Measurements from ENCODE around the gene RGS3.

Gene RGS3

DNA sequence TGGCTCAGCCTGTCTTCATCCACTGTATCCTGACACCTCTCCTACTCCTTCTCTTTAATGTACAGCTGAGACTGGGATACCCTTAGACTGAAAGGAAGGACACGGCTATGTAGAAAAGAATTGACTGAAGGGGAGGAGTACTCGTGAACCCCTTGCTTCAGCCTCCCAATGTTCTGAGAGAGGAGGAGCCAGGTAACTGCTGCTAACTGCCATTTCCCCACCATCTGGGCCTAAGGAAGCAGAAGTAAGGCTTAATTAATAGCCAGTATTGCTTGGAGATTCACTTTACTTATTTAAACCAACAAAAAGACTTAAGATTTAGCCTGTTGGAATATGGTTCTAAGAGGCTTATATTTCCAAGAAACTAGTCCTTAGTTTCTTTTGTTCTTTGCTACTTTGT is 18.8 kb upstream of the RGS3 start:
- in situ Hi-C loops (cut with HindIII; ENCODE audit: low pct_ligation_motif_present, low sequenced_read_pairs), result loop anchor here (10.0 kb wide), 1 partner anchor 210 kb away; no protein-coding TSS in a partner anchor
- no peak for DNase-seq
- Histone ChIP-seq H3K36me3 (replicated peaks) (no peaks in the 10 kb centered on the region), H3K27me3 (replicated peaks) (no peaks in the 10 kb centered on the region), H3K27ac (no peak overlapping the region), H3K4me3 (ENCODE audit: low read depth, low read length) (no peak overlapping the region)
- TF ChIP-seq, protein P1, sequence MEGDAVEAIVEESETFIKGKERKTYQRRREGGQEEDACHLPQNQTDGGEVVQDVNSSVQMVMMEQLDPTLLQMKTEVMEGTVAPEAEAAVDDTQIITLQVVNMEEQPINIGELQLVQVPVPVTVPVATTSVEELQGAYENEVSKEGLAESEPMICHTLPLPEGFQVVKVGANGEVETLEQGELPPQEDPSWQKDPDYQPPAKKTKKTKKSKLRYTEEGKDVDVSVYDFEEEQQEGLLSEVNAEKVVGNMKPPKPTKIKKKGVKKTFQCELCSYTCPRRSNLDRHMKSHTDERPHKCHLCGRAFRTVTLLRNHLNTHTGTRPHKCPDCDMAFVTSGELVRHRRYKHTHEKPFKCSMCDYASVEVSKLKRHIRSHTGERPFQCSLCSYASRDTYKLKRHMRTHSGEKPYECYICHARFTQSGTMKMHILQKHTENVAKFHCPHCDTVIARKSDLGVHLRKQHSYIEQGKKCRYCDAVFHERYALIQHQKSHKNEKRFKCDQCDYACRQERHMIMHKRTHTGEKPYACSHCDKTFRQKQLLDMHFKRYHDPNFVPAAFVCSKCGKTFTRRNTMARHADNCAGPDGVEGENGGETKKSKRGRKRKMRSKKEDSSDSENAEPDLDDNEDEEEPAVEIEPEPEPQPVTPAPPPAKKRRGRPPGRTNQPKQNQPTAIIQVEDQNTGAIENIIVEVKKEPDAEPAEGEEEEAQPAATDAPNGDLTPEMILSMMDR (IDR thresholded peaks at IDR 0.05; ENCODE audit: low read depth, low read length, missing control alignments), result no peak

DNA sequence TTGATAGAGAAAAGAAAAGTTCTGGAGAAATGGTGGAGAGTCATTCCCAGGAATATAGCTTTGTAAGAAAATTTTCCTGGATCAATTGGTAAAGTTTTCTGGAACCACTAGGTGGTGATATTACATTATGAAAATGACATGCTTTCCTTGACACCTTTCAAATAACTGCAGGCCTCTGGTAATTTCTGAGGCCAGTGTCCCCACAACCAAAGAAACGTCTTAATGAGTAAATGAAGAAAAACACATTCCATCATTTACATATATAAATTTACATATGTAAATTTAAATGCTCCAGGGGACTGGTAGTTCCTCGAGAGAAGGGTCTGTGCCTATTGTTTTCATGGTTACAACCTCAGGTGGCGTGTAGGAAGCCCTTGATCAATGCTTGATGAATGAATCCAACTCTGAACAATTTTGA is 17.2 kb upstream of the RGS3 start:
- H3K4me3 ChIP-seq (ENCODE audit: low read depth, low read length), result no peak overlapping the region
- TF ChIP-seq, protein P1 (IDR thresholded peaks at IDR 0.05; ENCODE audit: low read depth, low read length, missing control alignments), result peak; percentile 29
- in situ Hi-C loops (cut with HindIII; ENCODE audit: low pct_ligation_motif_present, low sequenced_read_pairs), result loop anchor here (10.0 kb wide), 1 partner anchor 208 kb away; no protein-coding TSS in a partner anchor
- no peak overlapping the region for H3K27ac ChIP-seq
- no peaks in the 10 kb centered on the region for H3K36me3 ChIP-seq (replicated peaks)
- no peak for DNase-seq
- no peaks in the 10 kb centered on the region for H3K27me3 ChIP-seq (replicated peaks)

DNA sequence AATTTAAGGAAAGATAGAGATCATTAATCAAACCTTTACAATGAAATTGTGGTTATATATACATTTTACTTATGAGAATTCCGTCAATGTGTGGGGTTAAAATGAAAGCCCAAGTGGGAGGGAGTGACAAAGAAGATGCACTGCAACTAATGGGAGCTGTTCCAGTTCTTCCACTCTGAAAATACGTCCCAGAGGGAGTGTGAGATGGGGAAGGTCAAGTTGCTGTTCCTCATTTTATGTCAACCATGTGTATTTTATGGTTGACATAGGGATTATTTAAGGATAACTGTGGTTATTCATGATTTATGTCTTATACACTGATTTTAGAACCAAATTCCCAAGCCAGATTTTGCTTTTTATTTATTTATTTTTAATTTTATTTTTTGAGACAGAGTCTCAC is 14.2 kb upstream of the RGS3 start:
- in situ Hi-C loops (cut with HindIII; ENCODE audit: low pct_ligation_motif_present, low sequenced_read_pairs), result loop anchor here (10.0 kb wide), 1 partner anchor 205 kb away; no protein-coding TSS in a partner anchor
- H3K4me3 ChIP-seq (ENCODE audit: low read depth, low read length), result no peak overlapping the region
- TF ChIP-seq, protein P1 (IDR thresholded peaks at IDR 0.05; ENCODE audit: low read depth, low read length, missing control alignments), result no peak
- no peaks in the 10 kb centered on the region for H3K27me3 ChIP-seq (replicated peaks)
- H3K36me3 ChIP-seq (replicated peaks), result no peaks in the 10 kb centered on the region
- DNase-seq, result no peak
- no peak overlapping the region for H3K27ac ChIP-seq

DNA sequence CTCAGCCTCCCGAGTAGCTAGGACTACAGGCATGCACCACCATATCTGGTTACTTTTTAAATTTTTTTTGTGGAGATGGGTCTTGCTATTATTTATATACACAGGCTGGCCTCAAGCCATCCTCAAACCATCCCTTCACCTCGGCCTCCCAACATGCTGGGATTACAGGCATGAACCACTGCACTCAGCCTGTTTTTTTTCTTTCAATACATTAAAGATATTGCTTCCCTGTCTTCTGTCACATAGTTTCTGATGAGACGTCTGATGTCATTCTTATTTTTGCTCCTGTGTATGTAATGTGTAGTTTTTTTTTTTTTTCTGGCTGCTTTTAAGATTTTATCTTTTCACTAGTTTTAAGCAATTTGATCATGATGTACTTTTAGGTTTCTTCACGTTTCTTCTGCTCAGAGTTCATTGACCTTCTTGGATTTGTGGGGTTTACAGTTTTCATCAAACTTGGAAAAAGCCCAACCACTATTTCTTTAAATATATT is 11.4 kb upstream of the RGS3 start:
- H3K4me3 ChIP-seq (ENCODE audit: low read depth, low read length), result no peak overlapping the region
- H3K36me3 ChIP-seq (replicated peaks), result no peaks in the 10 kb centered on the region
- H3K27me3 ChIP-seq (replicated peaks), result no peaks in the 10 kb centered on the region
- in situ Hi-C loops (cut with HindIII; ENCODE audit: low pct_ligation_motif_present, low sequenced_read_pairs), result no loop called here
- DNase-seq, result no peak
- TF ChIP-seq, protein P1 (IDR thresholded peaks at IDR 0.05; ENCODE audit: low read depth, low read length, missing control alignments), result no peak
- no peak overlapping the region for H3K27ac ChIP-seq

DNA sequence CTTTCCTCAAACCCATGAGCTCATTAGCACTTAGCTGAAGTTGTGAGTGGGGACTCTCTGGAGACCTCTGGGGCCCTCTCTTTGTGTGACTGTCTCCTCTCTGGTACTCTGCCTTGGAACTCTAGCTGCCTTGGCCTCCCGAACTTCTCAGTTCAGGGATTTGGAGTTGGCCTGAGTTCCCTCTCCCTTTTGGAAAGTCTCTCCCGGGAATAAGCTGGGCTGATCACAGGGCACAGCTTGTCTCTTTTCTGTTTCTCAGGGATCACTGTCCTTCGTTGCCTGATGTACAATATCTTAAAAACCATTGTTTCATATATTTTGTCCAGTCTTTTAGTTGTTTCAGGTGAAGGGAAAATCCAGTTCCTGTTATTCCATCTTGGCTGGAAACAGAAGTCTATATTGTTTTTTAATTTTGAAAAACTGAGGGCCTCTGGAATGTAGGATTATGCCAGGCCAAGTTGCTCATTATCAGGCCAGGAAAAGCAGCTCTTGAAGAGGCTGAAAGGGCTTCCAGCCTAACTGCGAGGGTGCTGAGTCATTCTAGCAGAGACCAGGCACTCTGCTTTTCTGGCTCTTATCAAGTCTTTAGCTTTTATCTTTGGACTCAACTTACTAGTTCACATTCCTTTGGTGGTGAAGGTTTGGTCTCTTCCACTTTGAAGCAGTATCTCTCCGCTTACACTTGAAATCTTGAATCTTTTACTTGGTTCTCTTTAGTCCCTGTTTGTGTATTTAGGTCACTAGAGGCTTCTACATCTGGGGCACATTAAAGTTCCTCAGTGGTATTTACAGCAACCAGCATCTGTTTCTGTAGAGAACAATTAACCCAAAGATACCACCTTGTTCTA is 8.4 kb upstream of the RGS3 start:
- Histone ChIP-seq H3K27ac (peak overlapping the region; percentile 78), H3K4me3 (ENCODE audit: low read depth, low read length) (no peak overlapping the region), H3K27me3 (replicated peaks) (no peaks in the 10 kb centered on the region), H3K36me3 (replicated peaks) (no peaks in the 10 kb centered on the region)
- peak; percentile 89 for DNase-seq
- TF ChIP-seq, protein P1 (IDR thresholded peaks at IDR 0.05; ENCODE audit: low read depth, low read length, missing control alignments), result no peak
- in situ Hi-C loops (cut with HindIII; ENCODE audit: low pct_ligation_motif_present, low sequenced_read_pairs), result no loop called here

Data from brain microvascular endothelial cell (primary cell).